ENCODE results near the gene DCAF6.

Gene DCAF6

GRCh38 chr1:167940264-167940663, 3.8 kb downstream of the DCAF6 start:
- in situ Hi-C loops (cut with HindIII; ENCODE audit: low sequenced_read_pairs), result no loop called here
- H3K4me3 ChIP-seq (ENCODE audit: low read depth, low read length), result no peak overlapping the region
- DNase-seq (ENCODE audit: low read depth), result no peak
- no peak for TF ChIP-seq CTCF (IDR thresholded peaks at IDR 0.05; ENCODE audit: low read depth, low read length, missing control alignments)

GRCh38 chr1:167943541-167943940, 7.1 kb downstream of the DCAF6 start:
- no peak overlapping the region for H3K4me3 ChIP-seq (ENCODE audit: low read depth, low read length)
- no peak for TF ChIP-seq CTCF (IDR thresholded peaks at IDR 0.05; ENCODE audit: low read depth, low read length, missing control alignments)
- DNase-seq (ENCODE audit: low read depth), result no peak
- in situ Hi-C loops (cut with HindIII; ENCODE audit: low sequenced_read_pairs), result no loop called here

- TF ChIP-seq CTCF (IDR thresholded peaks at IDR 0.05; ENCODE audit: low read depth, low read length, missing control alignments), result no peak
- no peak overlapping the region for H3K4me3 ChIP-seq (ENCODE audit: low read depth, low read length)
- in situ Hi-C loops (cut with HindIII; ENCODE audit: low sequenced_read_pairs), result no loop called here
- no peak for DNase-seq (ENCODE audit: low read depth)
Observed at GRCh38 chr1:167947733-167948132, 11.2 kb downstream of the DCAF6 start.

GRCh38 chr1:167949785-167950184, 13.3 kb downstream of the DCAF6 start:
- DNase-seq (ENCODE audit: low read depth), result no peak
- in situ Hi-C loops (cut with HindIII; ENCODE audit: low sequenced_read_pairs), result no loop called here
- TF ChIP-seq CTCF (IDR thresholded peaks at IDR 0.05; ENCODE audit: low read depth, low read length, missing control alignments), result no peak
- H3K4me3 ChIP-seq (ENCODE audit: low read depth, low read length), result no peak overlapping the region

- in situ Hi-C loops (cut with HindIII; ENCODE audit: low sequenced_read_pairs), result no loop called here
- no peak for TF ChIP-seq CTCF (IDR thresholded peaks at IDR 0.05; ENCODE audit: low read depth, low read length, missing control alignments)
- DNase-seq (ENCODE audit: low read depth), result no peak
- no peak overlapping the region for H3K4me3 ChIP-seq (ENCODE audit: low read depth, low read length)
Observed at GRCh38 chr1:167950569-167950968, 14.1 kb downstream of the DCAF6 start.

GRCh38 chr1:167955915-167956314, 19.4 kb downstream of the DCAF6 start:
- no peak for TF ChIP-seq CTCF (IDR thresholded peaks at IDR 0.05; ENCODE audit: low read depth, low read length, missing control alignments)
- in situ Hi-C loops (cut with HindIII; ENCODE audit: low sequenced_read_pairs), result no loop called here
- DNase-seq (ENCODE audit: low read depth), result no peak
- H3K4me3 ChIP-seq (ENCODE audit: low read depth, low read length), result no peak overlapping the region

GRCh38 chr1:167957710-167958109, 21.2 kb downstream of the DCAF6 start:
- in situ Hi-C loops (cut with HindIII; ENCODE audit: low sequenced_read_pairs), result no loop called here
- TF ChIP-seq CTCF (IDR thresholded peaks at IDR 0.05; ENCODE audit: low read depth, low read length, missing control alignments), result no peak
- H3K4me3 ChIP-seq (ENCODE audit: low read depth, low read length), result no peak overlapping the region
- DNase-seq (ENCODE audit: low read depth), result no peak

Measured in astrocyte of the cerebellum (primary cell).